GM10847 (cell line): ENCODE results near the gene ELOVL3.

Experiments
- POLR2A ChIP-seq: IDR thresholded peaks from 2 replicates; pipeline ENCODE4 v1.6.1; 2011; ENCODE audit not compliant: insufficient read length; ENCODE audit errors: extremely low read depth

The ELOVL3 gene

GRCh38 chr10:102268375-102268888 lies 42.3 kb downstream of the ELOVL3 start:
- TF ChIP-seq POLR2A, result no peak

DNA sequence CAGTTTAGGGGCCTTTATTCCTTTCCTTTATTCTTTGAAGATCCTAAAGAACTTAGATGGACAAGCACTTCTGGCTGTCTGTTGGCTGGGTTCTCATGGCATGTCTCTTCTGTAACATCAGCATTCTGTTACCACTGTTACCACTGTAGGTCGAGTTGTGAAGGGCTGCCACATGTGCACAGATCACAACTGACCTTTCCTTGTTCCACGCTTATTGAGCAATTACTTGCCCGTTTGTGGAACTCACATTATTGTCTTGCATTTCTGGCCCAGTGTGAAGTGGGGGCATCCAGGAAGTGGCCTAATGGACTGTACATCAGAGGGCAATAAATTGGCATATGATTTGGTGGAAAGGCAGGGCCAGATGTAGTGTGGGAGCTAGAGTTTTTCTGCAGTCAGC lies 42.9 kb downstream of the ELOVL3 start:
- TF ChIP-seq POLR2A, result no peak

DNA sequence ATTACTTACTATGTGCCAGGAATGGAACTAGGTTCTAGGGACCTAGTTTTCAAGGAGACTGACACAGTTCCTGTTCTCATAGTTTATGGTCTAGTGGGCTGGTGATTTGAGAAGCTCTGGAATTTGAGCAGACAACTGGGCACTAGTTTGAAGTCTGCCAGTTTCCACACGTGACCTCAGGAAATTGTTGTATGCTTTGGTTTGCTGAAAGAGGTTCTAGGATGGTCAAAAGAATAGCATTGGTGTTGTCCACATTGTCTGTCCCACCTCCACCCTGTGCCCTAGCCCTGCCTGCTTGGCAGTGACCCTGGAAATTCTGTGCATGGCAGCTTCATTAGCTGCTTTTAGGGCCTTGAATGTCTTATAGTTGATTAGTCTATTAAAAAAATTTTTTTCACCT lies 48.0 kb downstream of the ELOVL3 start:
- no peak for TF ChIP-seq POLR2A

GRCh38 chr10:102275343-102275742 lies 49.2 kb downstream of the ELOVL3 start:
- no peak for TF ChIP-seq POLR2A

DNA sequence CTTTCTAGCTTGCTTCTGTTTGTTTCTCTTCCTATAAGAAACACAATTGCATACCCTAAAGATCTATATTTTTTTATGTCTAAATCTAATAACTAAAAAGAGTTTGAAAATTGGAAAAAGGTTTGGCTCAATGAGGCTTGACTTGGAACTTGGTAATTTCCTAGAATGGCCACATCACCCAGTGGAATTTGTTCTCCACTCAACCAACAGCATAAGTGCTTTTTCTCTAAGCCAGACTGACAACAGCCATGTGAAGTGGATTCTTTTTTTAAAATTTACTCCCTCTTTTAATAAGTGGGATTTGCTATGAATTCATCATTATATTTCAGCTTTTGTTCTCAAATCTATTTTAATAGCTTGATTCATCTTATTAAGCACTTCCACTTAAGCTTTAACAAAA lies 53.0 kb downstream of the ELOVL3 start:
- no peak for TF ChIP-seq POLR2A
